Measurements from ENCODE around the gene TCP1. TPM values are rescaled to one million over a fixed set of nuclear protein-coding genes. Genes with fewer than 3 reads are reported as not detected.
"Not testable (repeated sequence)": the region's sequence is repeated elsewhere in the genome, so short reads cannot be mapped to it uniquely, and the experiment has no call there.

The TCP1 gene
- total RNA-seq, 3 donors from 2014 or later = 139 to 205 (median 170) TPM

DNA sequence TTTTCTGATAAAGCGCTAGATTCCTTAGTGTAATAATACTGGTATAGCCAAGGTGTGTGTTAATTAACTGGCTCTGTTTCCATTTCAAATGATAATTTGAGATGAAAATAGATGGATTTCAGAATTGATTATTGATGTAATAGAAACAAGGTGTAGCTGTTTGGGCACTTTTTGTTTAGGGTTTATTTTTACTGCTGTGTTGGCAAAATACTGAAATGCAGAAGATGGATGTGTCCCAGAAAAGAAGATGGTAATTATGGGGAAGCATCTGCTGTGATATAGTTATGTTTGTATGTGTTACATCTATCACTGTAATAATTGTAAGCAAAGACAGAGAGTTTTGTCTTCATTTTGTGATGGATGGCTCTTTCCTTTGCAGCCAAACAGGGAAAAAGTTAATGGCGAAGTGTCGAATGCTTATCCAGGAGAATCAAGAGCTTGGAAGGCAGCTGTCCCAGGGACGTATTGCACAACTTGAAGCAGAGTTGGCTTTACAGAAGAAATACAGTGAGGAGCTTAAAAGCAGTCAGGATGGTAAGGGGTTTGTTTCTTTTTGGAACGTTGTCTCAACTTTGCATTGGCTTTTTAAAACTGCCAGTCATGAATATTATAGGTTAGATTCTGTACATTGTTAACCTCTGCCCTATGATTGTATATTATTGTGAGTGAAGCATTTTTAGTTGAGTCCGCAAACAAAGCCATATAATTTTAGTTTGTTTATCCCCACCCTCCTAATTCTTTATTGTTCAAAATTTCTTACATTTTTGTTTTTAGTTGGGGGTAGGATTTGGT is 36.1 kb downstream of the TCP1 start:
- peaks cover 6% of the 10 kb centered on the region for H3K36me3 ChIP-seq (ENCODE audit: low read depth)
- DNase-seq (no peak), ATAC-seq (no peak)
- TF ChIP-seq, protein P1, sequence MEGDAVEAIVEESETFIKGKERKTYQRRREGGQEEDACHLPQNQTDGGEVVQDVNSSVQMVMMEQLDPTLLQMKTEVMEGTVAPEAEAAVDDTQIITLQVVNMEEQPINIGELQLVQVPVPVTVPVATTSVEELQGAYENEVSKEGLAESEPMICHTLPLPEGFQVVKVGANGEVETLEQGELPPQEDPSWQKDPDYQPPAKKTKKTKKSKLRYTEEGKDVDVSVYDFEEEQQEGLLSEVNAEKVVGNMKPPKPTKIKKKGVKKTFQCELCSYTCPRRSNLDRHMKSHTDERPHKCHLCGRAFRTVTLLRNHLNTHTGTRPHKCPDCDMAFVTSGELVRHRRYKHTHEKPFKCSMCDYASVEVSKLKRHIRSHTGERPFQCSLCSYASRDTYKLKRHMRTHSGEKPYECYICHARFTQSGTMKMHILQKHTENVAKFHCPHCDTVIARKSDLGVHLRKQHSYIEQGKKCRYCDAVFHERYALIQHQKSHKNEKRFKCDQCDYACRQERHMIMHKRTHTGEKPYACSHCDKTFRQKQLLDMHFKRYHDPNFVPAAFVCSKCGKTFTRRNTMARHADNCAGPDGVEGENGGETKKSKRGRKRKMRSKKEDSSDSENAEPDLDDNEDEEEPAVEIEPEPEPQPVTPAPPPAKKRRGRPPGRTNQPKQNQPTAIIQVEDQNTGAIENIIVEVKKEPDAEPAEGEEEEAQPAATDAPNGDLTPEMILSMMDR (IDR thresholded peaks at IDR 0.05) = no peak
- H3K9me3 ChIP-seq = no peaks in the 10 kb centered on the region
- intact Hi-C loops (cut with DNase I, micrococcal nuclease) = no loop called here
- H3K4me1 ChIP-seq (ENCODE audit: low read depth) = no peaks in the 10 kb centered on the region
- no peak overlapping the region for H3K4me3 ChIP-seq

DNA sequence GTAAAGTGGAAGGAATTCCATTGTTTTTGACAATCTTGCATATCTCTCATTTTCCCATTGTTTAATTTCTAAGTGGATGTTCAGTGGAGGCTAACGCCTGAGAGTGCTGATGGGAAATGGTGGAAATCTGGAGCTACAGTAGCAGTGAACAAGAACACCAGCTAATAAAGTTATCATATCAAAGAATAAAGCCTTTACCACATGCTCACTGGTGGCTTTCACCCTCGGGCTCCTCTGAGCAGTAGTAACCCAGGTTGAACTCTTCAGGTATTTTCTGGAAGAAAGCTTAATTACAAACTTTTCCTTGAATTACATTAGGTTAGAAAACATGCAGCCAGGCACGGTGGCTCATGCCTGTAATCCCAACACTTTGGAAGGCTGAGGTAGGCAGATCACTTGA is 38.0 kb downstream of the TCP1 start:
- ATAC-seq = no peak
- Histone ChIP-seq H3K4me1 (ENCODE audit: low read depth) (no peaks in the 10 kb centered on the region), H3K9me3 (no peaks in the 10 kb centered on the region), H3K36me3 (ENCODE audit: low read depth) (peaks cover 6% of the 10 kb centered on the region), H3K4me3 (no peak overlapping the region)
- TF ChIP-seq, protein P1 (IDR thresholded peaks at IDR 0.05) = no peak
- DNase-seq = no peak
- intact Hi-C loops (cut with DNase I, micrococcal nuclease) = no loop called here

DNA sequence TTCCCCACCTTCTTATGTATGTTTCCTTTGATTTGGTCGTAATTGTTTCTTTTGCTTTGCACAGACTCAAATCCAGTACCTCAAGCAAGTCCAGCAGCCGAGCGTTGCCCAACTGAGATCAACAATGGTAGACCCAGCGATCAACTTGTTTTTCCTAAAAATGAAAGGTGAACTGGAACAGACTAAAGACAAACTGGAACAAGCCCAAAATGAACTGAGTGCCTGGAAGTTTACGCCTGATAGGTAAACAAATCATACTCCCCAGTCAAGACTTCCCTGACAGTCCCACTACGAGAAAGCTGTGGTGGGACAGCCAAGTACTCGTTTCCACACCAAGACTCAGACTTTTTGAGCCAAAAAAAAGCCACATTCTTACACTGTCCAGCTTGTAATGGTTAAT is 41.3 kb downstream of the TCP1 start:
- H3K4me1 ChIP-seq (ENCODE audit: low read depth); H3K4me3 ChIP-seq; ATAC-seq; DNase-seq; H3K36me3 ChIP-seq (ENCODE audit: low read depth); intact Hi-C loops (cut with DNase I, micrococcal nuclease); H3K9me3 ChIP-seq: not testable (repeated sequence)

DNA sequence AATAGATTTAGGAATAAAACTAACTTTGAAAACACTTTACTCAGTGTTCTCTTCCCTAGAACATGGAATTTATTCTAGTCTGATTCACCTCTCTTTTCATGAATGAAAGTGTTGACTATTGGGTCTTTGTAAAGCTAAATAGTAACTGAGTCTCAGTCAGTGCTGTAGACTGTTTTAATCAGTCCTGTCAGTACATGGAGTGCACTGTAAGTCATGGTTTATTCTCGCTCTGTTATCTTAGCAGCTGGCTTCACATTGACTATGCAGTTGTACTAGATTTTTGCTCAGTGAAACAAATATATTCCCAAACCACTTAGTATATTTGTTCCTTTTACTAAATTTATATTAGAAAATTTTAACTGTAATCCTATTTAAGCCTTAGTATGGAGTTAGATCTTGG is 42.6 kb downstream of the TCP1 start:
- H3K9me3 ChIP-seq = no peaks in the 10 kb centered on the region
- H3K4me1 ChIP-seq (ENCODE audit: low read depth) = no peaks in the 10 kb centered on the region
- ATAC-seq = no peak
- no peak for DNase-seq
- H3K36me3 ChIP-seq (ENCODE audit: low read depth) = peaks cover 17% of the 10 kb centered on the region
- H3K4me3 ChIP-seq = no peak overlapping the region
- TF ChIP-seq, protein P1 (IDR thresholded peaks at IDR 0.05) = no peak
- intact Hi-C loops (cut with DNase I, micrococcal nuclease) = no loop called here

DNA sequence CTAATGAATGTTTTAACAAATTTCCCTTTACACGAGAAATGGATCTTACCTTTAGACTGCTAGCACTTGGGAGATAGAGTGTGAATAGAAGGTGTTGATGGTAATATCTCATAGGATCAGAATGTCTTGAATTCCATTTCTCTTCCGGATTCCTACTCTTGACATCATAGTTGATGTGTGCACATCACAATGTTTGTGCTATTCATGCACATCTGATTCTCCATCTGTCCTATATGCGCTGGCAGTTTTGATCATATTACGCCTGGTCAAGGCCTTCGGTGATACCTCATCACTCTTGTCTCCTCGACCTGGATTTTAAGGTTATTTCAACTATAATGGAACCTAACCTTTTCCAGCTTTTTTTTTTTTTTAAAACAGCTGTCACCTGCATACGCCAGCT is 44.3 kb downstream of the TCP1 start:
- no peaks in the 10 kb centered on the region for H3K9me3 ChIP-seq
- H3K4me3 ChIP-seq = no peak overlapping the region
- DNase-seq (no peak), ATAC-seq (no peak)
- TF ChIP-seq, protein P1 (IDR thresholded peaks at IDR 0.05) = no peak
- no peaks in the 10 kb centered on the region for H3K4me1 ChIP-seq (ENCODE audit: low read depth)
- intact Hi-C loops (cut with DNase I, micrococcal nuclease) = no loop called here
- H3K36me3 ChIP-seq (ENCODE audit: low read depth) = peaks cover 15% of the 10 kb centered on the region

DNA sequence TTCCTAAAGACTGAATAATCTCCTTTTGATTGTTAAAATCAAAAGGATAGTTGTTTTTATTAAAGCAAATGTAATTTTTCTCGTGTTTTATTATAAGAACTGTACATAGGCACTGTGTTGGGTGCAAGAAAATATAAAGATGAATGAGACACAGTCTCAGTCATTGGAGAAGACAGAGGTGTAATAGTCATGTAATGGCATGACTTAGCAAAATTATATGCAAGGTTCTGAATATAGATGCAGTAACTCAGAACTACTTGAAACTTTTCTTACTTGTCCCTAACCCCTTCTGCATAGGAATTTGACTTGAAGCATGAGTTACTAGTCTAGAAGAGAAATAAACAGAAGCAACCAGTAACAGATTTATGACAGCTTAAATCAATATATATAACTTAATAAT is 47.2 kb downstream of the TCP1 start:
- ATAC-seq (no peak), DNase-seq (no peak)
- H3K4me1 ChIP-seq (ENCODE audit: low read depth) = no peaks in the 10 kb centered on the region
- H3K36me3 ChIP-seq (ENCODE audit: low read depth) = peaks cover 15% of the 10 kb centered on the region
- TF ChIP-seq, protein P1 (IDR thresholded peaks at IDR 0.05) = no peak
- no peak overlapping the region for H3K4me3 ChIP-seq
- intact Hi-C loops (cut with DNase I, micrococcal nuclease) = no loop called here
- no peaks in the 10 kb centered on the region for H3K9me3 ChIP-seq
